GM21528 (cell line): Measurements from ENCODE around the gene SEH1L.
A peak's percentile ranks its signal among the peaks of the same experiment; 100 is the strongest.
"Not testable (repeated sequence)": the region's sequence is repeated elsewhere in the genome, so short reads cannot be mapped to it uniquely, and the experiment has no call there.

ENCODE experiments used
- ATAC-seq: cut with Tn5 transposase; IDR thresholded peaks from one replicate; pipeline ENCODE4 v1.9.1; 2021; ENCODE audit warnings: mild to moderate bottlenecking, moderate library complexity; ENCODE audit not compliant: unreplicated experiment, low FRiP score

The SEH1L gene

GRCh38 chr18:12939162-12939561 lies 8.6 kb upstream of the SEH1L start:
- ATAC-seq, result no peak

GRCh38 chr18:12943215-12943614 lies 4.6 kb upstream of the SEH1L start:
- no peak for ATAC-seq

GRCh38 chr18:12944709-12945108 lies 3.1 kb upstream of the SEH1L start:
- no peak for ATAC-seq

- ATAC-seq, result no peak
These were observed 1.1 kb upstream of the SEH1L start for GRCh38 chr18:12946549-12947284.

GRCh38 chr18:12948050-12948804 lies 416 bp downstream of the SEH1L start:
- peak; percentile 82 for ATAC-seq

GRCh38 chr18:12958478-12958877 lies 10.7 kb downstream of the SEH1L start:
- no peak for ATAC-seq

GRCh38 chr18:12960395-12960794 lies 12.6 kb downstream of the SEH1L start:
- ATAC-seq, result no peak

- no peak for ATAC-seq
These were observed 13.1 kb downstream of the SEH1L start for GRCh38 chr18:12960853-12961397.

GRCh38 chr18:12963069-12963468 lies 15.3 kb downstream of the SEH1L start:
- ATAC-seq, result no peak

- ATAC-seq, result no peak
These were observed 20.3 kb downstream of the SEH1L start for GRCh38 chr18:12968115-12968514.

- no peak for ATAC-seq
These were observed 20.8 kb downstream of the SEH1L start for GRCh38 chr18:12968619-12969018.

- ATAC-seq, result no peak
These were observed 25.9 kb downstream of the SEH1L start for GRCh38 chr18:12973562-12974213.

GRCh38 chr18:12975488-12975887 lies 27.7 kb downstream of the SEH1L start:
- ATAC-seq, result no peak

GRCh38 chr18:12976305-12976704 lies 28.5 kb downstream of the SEH1L start:
- ATAC-seq, result no peak

- not testable (repeated sequence) for ATAC-seq
These were observed 32.3 kb downstream of the SEH1L start for GRCh38 chr18:12980065-12980464.

GRCh38 chr18:12989397-12990122 lies 41.7 kb downstream of the SEH1L start:
- ATAC-seq, result no peak

GRCh38 chr18:12990123-12990475 lies 42.3 kb downstream of the SEH1L start:
- no peak for ATAC-seq

- ATAC-seq, result no peak
These were observed 42.8 kb downstream of the SEH1L start for GRCh38 chr18:12990641-12990966.

- ATAC-seq, result peak; percentile 85
These were observed 43.4 kb downstream of the SEH1L start, which contains the start of gene CEP192 for GRCh38 chr18:12990967-12991820. TSS of gene CEP192 (plus strand) at chr18:12991362. CDS start at chr18:12999425, 8,063 bp downstream.

GRCh38 chr18:12991821-12992179 lies 44.0 kb downstream of the SEH1L start:
- no peak for ATAC-seq
